ENCODE measurements around the gene ATP2A1. TPM values are rescaled to one million over a fixed set of nuclear protein-coding genes. Genes with fewer than 3 reads are reported as not detected.
A peak's percentile ranks its signal among the peaks of the same experiment; 100 is the strongest.

ATP2A1 gene
- under 1 TPM; 0.77 to 0.99 TPM for total RNA-seq
- polyA plus RNA-seq (ENCODE audit: insufficient read length in 2 of 2): 1 to 10 TPM; 2.6 to 6.1 TPM
- long read RNA-seq, donor 1, partial matches to known transcripts: 8 of 8 reads
- long read RNA-seq, donor 1, other reads (novel, unspliced or antisense): 0 of 8 reads
- long read RNA-seq, donor 2: 0 reads
- long read RNA-seq, donor 3: 0 reads
- long read RNA-seq, donor 4, partial matches to known transcripts: 12 of 12 reads
- long read RNA-seq, donor 4, other reads (novel, unspliced or antisense): 0 of 12 reads

DNA sequence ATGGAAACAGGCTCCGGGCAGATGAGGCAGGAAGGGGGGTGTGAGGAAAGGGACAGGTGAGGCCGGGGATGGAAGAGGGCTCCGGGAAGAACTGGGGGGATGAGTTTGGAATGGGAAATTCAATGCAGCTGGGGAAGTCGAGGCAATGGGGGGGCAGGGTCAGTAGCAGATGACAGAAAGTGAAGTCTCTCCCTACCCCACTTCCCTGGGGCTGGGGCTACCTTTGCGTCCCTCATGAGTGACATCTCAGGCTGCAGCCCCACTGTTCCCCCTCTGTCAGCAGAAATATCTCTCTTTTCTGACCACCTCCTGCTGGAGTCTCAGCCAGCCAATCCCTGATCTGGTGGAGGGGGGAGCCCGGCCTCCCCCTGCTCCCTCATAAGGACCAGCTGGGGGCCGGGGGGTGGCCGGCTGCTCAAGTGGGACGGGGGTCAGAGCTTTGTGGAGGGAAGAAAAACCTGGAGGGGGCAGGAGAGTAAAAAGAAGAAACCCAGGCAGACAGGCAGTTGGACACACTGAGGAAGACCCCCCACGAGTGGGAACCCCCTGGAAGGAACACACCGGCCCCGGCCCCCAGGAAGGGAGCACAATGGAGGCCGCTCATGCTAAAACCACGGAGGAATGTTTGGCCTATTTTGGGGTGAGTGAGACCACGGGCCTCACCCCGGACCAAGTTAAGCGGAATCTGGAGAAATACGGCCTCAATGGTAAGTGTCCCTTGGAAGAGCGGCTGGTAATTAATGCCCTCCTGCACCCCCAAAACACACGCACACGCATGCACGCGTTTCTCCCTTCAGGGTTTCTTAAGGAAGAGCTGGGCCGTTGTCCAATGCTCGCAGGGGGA, at the start of gene ATP2A1:
TSS of gene ATP2A1 (plus strand) at position 406 of the 844 bp plus-strand sequence. CDS start at position 590, 184 bp downstream.
- Histone ChIP-seq H3K4me3 (ENCODE audit: low read depth, low read length) (peak within 1 kb of the TSS; percentile 76), H3K27me3 (ENCODE audit: control insufficient read depth, insufficient read depth, low read length) (peaks cover 6% of the 10 kb centered on the region), H3K36me3 (ENCODE audit: control insufficient read depth, insufficient read depth, low read length) (peaks cover 41% of the 10 kb centered on the region), H3K4me1 (ENCODE audit: control insufficient read depth, insufficient read depth, low read length) (peaks cover 35% of the 10 kb centered on the region), H3K9me3 (ENCODE audit: control insufficient read depth, insufficient read depth, low read length) (no peaks in the 10 kb centered on the region), H3K27ac (ENCODE audit: low read depth, low read length) (peak within 1 kb of the TSS; percentile 25)
- 71% methylated on average over 15 of the region's 25 CpGs for WGBS (ENCODE audit: insufficient coverage)
- no peak for DNase-seq (ENCODE audit: low read depth in 4 of 6, low spot score in 6 of 6)

DNA sequence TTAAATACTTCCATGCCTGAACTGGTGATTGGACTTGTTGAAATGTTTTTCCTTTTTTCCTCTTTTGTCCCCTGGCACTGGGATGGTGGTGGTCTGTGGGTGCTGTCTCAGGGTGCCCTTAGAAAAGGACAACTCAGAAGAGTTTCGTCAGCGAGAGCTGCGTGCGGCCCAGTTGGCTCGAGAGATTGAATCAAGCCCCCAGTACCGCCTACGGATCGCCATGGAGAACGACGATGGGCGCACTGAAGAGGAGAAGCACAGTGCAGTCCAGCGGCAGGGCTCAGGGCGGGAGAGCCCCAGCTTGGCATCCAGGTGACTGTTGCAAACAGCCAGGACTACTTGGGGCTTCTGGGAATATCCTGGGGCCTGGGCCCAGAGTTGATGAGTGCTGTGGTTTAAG, 48.5 kb upstream of the ATP2A1 start:
- Histone ChIP-seq H3K27me3 (ENCODE audit: control insufficient read depth, insufficient read depth, low read length) (no peaks in the 10 kb centered on the region), H3K4me1 (ENCODE audit: control insufficient read depth, insufficient read depth, low read length) (peaks cover 4% of the 10 kb centered on the region), H3K9me3 (ENCODE audit: control insufficient read depth, insufficient read depth, low read length) (no peaks in the 10 kb centered on the region), H3K27ac (ENCODE audit: low read depth, low read length) (no peak overlapping the region), H3K4me3 (ENCODE audit: low read depth, low read length) (no peak overlapping the region), H3K36me3 (ENCODE audit: control insufficient read depth, insufficient read depth, low read length) (peaks cover 89% of the 10 kb centered on the region)
- 97% methylated on average over 13 of the region's 13 CpGs for WGBS (ENCODE audit: insufficient coverage)
- DNase-seq (ENCODE audit: low read depth in 4 of 6, low spot score in 6 of 6): no peak

DNA sequence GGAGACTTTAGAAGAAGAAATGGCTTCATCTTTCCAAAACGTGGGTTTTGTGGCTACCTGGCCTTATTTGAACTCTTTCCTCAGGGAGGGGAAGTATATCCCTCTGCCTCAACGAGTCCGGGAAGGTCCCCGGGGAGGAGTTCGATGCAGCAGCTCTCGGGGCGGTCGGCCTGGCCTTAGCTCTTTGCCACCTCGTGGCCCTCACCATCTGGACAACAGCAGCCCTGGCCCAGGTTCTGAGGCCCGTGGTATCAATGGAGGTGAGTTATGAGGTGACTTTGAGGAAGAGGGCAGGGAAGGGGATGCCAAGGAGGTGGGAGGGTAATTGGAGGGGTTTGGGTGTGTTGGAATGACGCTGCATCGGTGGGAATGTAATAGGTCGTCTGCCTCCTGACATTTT, 47.8 kb upstream of the ATP2A1 start:
- WGBS (ENCODE audit: insufficient coverage): 98% methylated on average over 6 of the region's 13 CpGs
- Histone ChIP-seq H3K27ac (ENCODE audit: low read depth, low read length) (no peak overlapping the region), H3K36me3 (ENCODE audit: control insufficient read depth, insufficient read depth, low read length) (peaks cover 94% of the 10 kb centered on the region), H3K9me3 (ENCODE audit: control insufficient read depth, insufficient read depth, low read length) (no peaks in the 10 kb centered on the region), H3K4me1 (ENCODE audit: control insufficient read depth, insufficient read depth, low read length) (no peaks in the 10 kb centered on the region), H3K27me3 (ENCODE audit: control insufficient read depth, insufficient read depth, low read length) (no peaks in the 10 kb centered on the region), H3K4me3 (ENCODE audit: low read depth, low read length) (no peak overlapping the region)
- DNase-seq (ENCODE audit: low read depth in 4 of 6, low spot score in 6 of 6): no peak

DNA sequence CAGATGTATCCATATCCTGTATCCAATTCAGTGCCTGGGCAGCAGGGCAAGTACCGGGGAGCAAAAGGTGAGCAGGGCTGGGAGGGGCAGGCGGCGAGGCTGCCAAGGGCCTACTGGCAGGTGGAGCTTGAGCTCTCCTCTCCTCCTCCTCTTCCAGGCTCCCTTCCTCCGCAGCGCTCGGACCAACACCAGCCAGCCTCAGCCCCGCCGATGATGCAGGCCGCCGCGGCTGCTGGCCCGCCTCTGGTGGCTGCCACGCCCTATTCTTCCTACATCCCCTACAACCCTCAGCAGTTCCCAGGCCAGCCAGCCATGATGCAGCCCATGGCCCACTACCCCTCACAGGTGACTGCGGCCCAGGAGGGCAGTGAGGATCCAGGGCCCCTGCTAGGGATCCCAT, 43.9 kb upstream of the ATP2A1 start:
- Histone ChIP-seq H3K36me3 (ENCODE audit: control insufficient read depth, insufficient read depth, low read length) (peaks cover 89% of the 10 kb centered on the region), H3K27me3 (ENCODE audit: control insufficient read depth, insufficient read depth, low read length) (no peaks in the 10 kb centered on the region), H3K9me3 (ENCODE audit: control insufficient read depth, insufficient read depth, low read length) (no peaks in the 10 kb centered on the region), H3K27ac (ENCODE audit: low read depth, low read length) (no peak overlapping the region), H3K4me3 (ENCODE audit: low read depth, low read length) (no peak overlapping the region), H3K4me1 (ENCODE audit: control insufficient read depth, insufficient read depth, low read length) (no peaks in the 10 kb centered on the region)
- DNase-seq (ENCODE audit: low read depth in 4 of 6, low spot score in 6 of 6): no peak
- WGBS (ENCODE audit: insufficient coverage): 98% methylated on average over 13 of the region's 14 CpGs

- Histone ChIP-seq H3K27me3 (ENCODE audit: control insufficient read depth, insufficient read depth, low read length) (no peaks in the 10 kb centered on the region), H3K4me1 (ENCODE audit: control insufficient read depth, insufficient read depth, low read length) (no peaks in the 10 kb centered on the region), H3K36me3 (ENCODE audit: control insufficient read depth, insufficient read depth, low read length) (peaks cover 83% of the 10 kb centered on the region), H3K4me3 (ENCODE audit: low read depth, low read length) (no peak overlapping the region), H3K9me3 (ENCODE audit: control insufficient read depth, insufficient read depth, low read length) (no peaks in the 10 kb centered on the region), H3K27ac (ENCODE audit: low read depth, low read length) (no peak overlapping the region)
- whole genome bisulfite sequencing (ENCODE audit: insufficient coverage): 86% methylated on average over 23 of the region's 25 CpGs
- DNase-seq (ENCODE audit: low read depth in 4 of 6, low spot score in 6 of 6): no peak
Observed at GRCh38 chr16:28834873-28835863, 43.1 kb upstream of the ATP2A1 start.

DNA sequence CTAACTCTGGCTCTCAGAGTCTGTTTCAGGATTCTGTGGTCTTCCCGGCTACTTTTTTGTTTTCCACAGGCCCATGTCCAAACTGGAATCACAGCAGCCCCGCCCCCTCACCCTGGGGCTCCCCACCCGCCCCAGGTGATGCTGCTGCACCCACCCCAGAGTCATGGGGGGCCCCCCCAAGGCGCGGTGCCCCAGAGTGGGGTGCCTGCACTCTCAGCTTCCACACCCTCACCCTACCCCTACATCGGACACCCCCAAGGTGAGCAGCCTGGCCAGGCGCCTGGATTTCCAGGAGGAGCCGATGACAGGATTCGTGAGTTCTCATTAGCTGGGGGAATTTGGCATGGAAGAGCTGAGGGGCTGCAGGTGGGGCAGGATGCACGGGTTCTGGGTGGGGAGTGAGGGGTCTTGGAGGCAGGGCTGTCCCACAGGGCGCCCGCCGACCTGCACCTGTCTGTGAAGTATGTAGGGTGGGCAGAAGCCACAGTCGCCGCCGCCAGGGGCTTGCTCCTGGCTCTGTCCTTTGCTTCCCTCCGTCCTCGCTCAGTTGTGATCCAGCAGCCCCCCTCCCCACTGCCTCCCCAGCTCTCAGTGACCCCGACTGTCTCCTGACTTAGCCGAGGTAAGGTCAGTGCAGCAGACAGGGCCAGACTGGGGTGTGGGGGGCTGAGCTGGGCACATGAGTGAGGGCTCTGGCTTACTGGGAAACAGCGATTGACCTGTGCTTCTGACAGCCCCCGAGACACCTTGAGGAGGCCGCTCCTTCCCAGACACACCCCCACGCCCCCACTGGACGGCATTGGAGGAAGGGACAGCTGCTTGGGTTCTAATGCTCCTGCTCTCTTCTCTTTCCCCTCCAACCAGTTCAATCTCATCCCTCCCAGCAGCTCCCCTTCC, 42.2 kb upstream of the ATP2A1 start:
- 94% methylated on average over 8 of the region's 25 CpGs for WGBS (ENCODE audit: insufficient coverage)
- no peaks in the 10 kb centered on the region for H3K9me3 ChIP-seq (ENCODE audit: control insufficient read depth, insufficient read depth, low read length)

DNA sequence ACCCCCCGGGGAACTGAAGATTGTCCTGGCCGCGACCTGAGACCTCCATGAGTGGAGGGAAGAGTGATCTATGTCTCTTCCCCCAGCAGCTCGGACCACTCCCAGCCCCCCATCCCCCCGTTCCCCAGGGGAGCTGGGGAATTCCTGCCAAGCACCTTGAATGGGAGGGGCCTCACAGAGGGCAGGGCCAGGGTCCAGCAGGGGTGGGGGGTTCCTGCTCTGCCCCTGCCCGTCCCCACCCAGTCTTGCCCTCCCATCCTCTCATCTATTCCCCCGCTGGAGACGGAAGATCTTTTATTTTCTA, 41.6 kb upstream of the ATP2A1 start:
- no peak for DNase-seq (ENCODE audit: low read depth in 4 of 6, low spot score in 6 of 6)
- no peaks in the 10 kb centered on the region for H3K27me3 ChIP-seq (ENCODE audit: control insufficient read depth, insufficient read depth, low read length)
- peaks cover 77% of the 10 kb centered on the region for H3K36me3 ChIP-seq (ENCODE audit: control insufficient read depth, insufficient read depth, low read length)
- no CpG with 5 or more reads among the region's 8 CpGs for WGBS (ENCODE audit: insufficient coverage)
- no peaks in the 10 kb centered on the region for H3K4me1 ChIP-seq (ENCODE audit: control insufficient read depth, insufficient read depth, low read length)
- no peak overlapping the region for H3K27ac ChIP-seq (ENCODE audit: low read depth, low read length)
- no peak overlapping the region for H3K4me3 ChIP-seq (ENCODE audit: low read depth, low read length)
- no peaks in the 10 kb centered on the region for H3K9me3 ChIP-seq (ENCODE audit: control insufficient read depth, insufficient read depth, low read length)

More for the DNA sequence above, 42.2 kb upstream of the ATP2A1 start:
- no peak overlapping the region for H3K27ac ChIP-seq (ENCODE audit: low read depth, low read length)
- no peaks in the 10 kb centered on the region for H3K4me1 ChIP-seq (ENCODE audit: control insufficient read depth, insufficient read depth, low read length)
- H3K4me3 ChIP-seq (ENCODE audit: low read depth, low read length): no peak overlapping the region
- H3K27me3 ChIP-seq (ENCODE audit: control insufficient read depth, insufficient read depth, low read length): no peaks in the 10 kb centered on the region
- DNase-seq (ENCODE audit: low read depth in 4 of 6, low spot score in 6 of 6): no peak
- H3K36me3 ChIP-seq (ENCODE audit: control insufficient read depth, insufficient read depth, low read length): peaks cover 77% of the 10 kb centered on the region

- WGBS (ENCODE audit: insufficient coverage): 95% methylated on average over 7 of the region's 7 CpGs
- Histone ChIP-seq H3K4me1 (ENCODE audit: control insufficient read depth, insufficient read depth, low read length) (no peaks in the 10 kb centered on the region), H3K27ac (ENCODE audit: low read depth, low read length) (no peak overlapping the region), H3K4me3 (ENCODE audit: low read depth, low read length) (no peak overlapping the region), H3K9me3 (ENCODE audit: control insufficient read depth, insufficient read depth, low read length) (no peaks in the 10 kb centered on the region), H3K36me3 (ENCODE audit: control insufficient read depth, insufficient read depth, low read length) (peaks cover 78% of the 10 kb centered on the region), H3K27me3 (ENCODE audit: control insufficient read depth, insufficient read depth, low read length) (no peaks in the 10 kb centered on the region)
- DNase-seq (ENCODE audit: low read depth in 4 of 6, low spot score in 6 of 6): no peak
Observed at GRCh38 chr16:28837672-28838557, 40.4 kb upstream of the ATP2A1 start.
